Neural crest cell (in vitro differentiated cells): ENCODE measurements around the gene KRTDAP. TPM values are rescaled to one million over a fixed set of nuclear protein-coding genes. Genes with fewer than 3 reads are reported as not detected.

Experiments used
- DNase-seq: peaks from one replicate; pipeline ENCODE4 v3.0.0; 2021; ENCODE audit warnings: low read depth, mixed read lengths, low spot score
- H3K27ac Mint-ChIP-seq: one replicate; pipeline ENCODE4 v1.8.0; 2021; ENCODE audit warnings: mild to moderate bottlenecking, mixed read lengths; ENCODE audit not compliant: unreplicated experiment
- H3K27me3 Mint-ChIP-seq: 2 replicates; pipeline ENCODE4 v1.8.0; 2021; ENCODE audit warnings: low read depth, mild to moderate bottlenecking, mixed read lengths
- H3K36me3 Mint-ChIP-seq: 2 replicates; pipeline ENCODE4 v1.8.0; 2021; ENCODE audit warnings: low read depth, mild to moderate bottlenecking, mixed read lengths
- H3K4me1 Mint-ChIP-seq: 2 replicates; pipeline ENCODE4 v1.8.0; 2021; ENCODE audit warnings: mixed read lengths
- H3K4me3 Mint-ChIP-seq: one replicate; pipeline ENCODE4 v1.8.0; 2021; ENCODE audit warnings: mild to moderate bottlenecking, mixed read lengths
- H3K9me3 Mint-ChIP-seq: 2 replicates; pipeline ENCODE4 v1.8.0; 2021; ENCODE audit warnings: mixed read lengths
- total RNA-seq: library from RNA; stranded (reverse); gene quantifications from 2 replicates; pipeline ENCODE4 v1.2.1, GENCODE V29; 2021
- TF ChIP-seq, protein P1 (sequence below): fragments of 200-600 bp; sonication (generic); conservative IDR thresholded peaks from 2 replicates; pipeline ENCODE4 v1.5.0; 2021; ENCODE audit warnings: antibody characterized with exemption, mild to moderate bottlenecking

KRTDAP gene
- total RNA-seq, 1 donor from 2014 or later: not detected

DNA sequence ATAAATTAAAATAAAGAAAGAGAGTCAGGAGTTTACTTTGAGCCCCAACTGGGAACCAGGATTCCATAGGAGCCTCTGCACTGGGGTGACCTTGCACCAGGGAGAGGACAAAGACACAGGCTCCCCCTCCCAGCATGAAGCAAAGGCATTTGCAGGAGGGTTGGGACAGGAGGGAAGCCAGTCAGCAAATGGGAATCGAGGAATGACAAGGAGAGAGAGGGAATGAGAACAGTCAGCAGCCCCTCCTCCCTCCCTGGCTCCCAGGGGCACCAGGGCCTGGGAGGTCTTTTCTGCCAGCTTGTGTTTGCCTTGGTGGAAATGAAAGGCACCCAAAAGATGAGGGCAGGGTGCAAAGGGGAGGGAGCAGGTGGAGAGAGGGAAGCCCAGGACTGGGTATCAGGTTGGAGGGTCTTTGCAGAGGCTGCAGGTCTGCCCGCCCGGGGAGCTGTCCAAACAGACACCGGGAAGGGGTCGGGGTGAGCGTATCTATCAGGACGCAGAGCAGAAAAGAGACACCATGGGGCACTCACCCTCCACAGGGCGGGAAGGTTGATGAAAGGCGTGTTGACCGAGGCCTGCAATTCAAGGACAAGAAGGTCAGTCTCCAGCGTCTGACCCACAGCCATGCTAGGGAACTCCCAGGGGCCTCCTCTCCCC lies 34.0 kb upstream of the KRTDAP start:
- DNase-seq: no peak

DNA sequence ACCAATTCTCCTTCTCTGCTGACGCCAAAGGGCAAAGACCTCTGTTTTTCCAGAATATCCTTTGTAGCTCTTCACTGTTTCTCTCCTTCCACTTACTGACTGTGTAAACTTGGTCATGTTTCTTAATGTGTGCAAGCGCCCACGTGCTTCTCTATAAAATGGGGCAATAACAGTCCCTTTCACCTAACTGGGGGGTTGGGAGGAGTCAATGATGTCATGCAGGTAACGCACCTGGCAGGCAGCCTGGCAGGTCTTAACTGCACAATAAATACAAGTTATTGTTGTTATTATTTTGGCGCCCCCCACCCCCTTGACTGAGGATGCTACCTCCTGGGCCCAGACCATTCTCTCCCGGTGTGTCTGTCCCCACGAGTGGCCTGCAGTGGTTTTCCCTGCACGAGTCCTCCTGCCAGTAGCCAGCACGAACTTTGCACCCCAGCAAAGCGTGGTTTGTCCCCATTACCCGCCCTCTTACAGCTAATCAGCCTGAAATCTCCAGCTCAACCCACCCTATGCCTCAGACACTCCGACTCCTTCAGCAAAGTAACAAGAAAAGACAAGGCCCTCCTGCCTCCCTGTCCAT lies 32.6 kb upstream of the KRTDAP start:
- DNase-seq: no peak
- H3K4me3 Mint-ChIP-seq: no peak overlapping the region
- TF ChIP-seq, protein P1, sequence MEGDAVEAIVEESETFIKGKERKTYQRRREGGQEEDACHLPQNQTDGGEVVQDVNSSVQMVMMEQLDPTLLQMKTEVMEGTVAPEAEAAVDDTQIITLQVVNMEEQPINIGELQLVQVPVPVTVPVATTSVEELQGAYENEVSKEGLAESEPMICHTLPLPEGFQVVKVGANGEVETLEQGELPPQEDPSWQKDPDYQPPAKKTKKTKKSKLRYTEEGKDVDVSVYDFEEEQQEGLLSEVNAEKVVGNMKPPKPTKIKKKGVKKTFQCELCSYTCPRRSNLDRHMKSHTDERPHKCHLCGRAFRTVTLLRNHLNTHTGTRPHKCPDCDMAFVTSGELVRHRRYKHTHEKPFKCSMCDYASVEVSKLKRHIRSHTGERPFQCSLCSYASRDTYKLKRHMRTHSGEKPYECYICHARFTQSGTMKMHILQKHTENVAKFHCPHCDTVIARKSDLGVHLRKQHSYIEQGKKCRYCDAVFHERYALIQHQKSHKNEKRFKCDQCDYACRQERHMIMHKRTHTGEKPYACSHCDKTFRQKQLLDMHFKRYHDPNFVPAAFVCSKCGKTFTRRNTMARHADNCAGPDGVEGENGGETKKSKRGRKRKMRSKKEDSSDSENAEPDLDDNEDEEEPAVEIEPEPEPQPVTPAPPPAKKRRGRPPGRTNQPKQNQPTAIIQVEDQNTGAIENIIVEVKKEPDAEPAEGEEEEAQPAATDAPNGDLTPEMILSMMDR: no peak
- no peak overlapping the region for H3K27ac Mint-ChIP-seq
- peaks cover 2% of the 10 kb centered on the region for H3K27me3 Mint-ChIP-seq
- H3K36me3 Mint-ChIP-seq: no peaks in the 10 kb centered on the region
- H3K9me3 Mint-ChIP-seq: no peaks in the 10 kb centered on the region
- H3K4me1 Mint-ChIP-seq: peaks cover 24% of the 10 kb centered on the region

More for the DNA sequence above, 34.0 kb upstream of the KRTDAP start:
- no peak overlapping the region for H3K4me3 Mint-ChIP-seq
- TF ChIP-seq, protein P1: no peak
- peaks cover 24% of the 10 kb centered on the region for H3K4me1 Mint-ChIP-seq
- H3K9me3 Mint-ChIP-seq: no peaks in the 10 kb centered on the region
- H3K36me3 Mint-ChIP-seq: no peaks in the 10 kb centered on the region
- no peak overlapping the region for H3K27ac Mint-ChIP-seq
- peaks cover 2% of the 10 kb centered on the region for H3K27me3 Mint-ChIP-seq

DNA sequence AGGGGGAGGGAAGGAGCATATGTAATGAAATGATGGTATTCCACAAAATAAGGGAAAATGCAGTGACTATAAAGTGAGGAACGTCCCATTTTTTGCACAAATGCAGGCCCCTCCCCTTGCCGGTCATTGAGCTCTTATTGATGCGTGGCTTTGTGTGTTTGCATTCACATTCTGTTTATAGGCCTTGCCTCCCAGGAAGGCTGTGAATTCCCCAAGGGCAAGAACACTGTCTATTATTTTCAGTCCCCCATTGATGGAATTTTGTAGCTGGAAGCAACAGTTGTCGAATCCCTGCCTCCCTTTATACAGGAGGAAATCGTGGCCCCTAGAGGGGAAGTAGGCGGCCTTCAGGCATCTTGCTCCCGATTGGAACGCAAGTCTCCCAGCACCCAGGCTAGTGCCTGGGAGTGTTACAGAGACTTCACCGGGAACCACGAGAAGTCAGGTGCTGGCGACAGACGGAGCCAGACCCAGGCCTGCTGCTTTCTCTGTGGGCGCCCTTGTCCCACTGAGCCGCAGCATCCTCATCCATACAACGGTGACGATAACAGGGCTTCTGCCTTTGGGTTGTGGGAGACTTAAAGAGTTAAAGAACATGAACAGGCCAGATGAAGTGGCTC lies 31.0 kb upstream of the KRTDAP start:
- no peaks in the 10 kb centered on the region for H3K36me3 Mint-ChIP-seq
- H3K4me3 Mint-ChIP-seq: no peak overlapping the region
- no peaks in the 10 kb centered on the region for H3K9me3 Mint-ChIP-seq
- TF ChIP-seq, protein P1: no peak
- H3K27me3 Mint-ChIP-seq: peaks cover 2% of the 10 kb centered on the region
- H3K27ac Mint-ChIP-seq: no peak overlapping the region
- no peak for DNase-seq
- peaks cover 24% of the 10 kb centered on the region for H3K4me1 Mint-ChIP-seq

DNA sequence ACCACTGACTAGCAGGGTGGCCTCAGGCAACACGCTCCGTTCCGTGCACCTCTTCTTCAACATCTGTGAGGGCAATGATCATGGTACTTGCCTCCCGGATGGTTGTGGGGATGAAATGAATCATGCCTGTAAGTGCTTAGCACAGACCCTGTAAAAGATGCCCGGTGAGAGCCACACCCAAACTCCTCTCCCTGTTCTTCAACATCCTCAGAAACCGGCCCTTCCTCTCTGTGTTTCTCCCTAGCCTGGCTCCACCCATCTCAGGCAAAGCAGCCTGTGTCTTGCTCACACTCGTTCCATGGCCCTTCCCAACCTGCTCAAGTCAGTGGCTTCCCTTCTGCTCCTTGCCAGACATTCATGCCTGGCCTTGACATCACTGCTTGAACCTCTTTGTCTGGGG lies 29.0 kb upstream of the KRTDAP start:
- TF ChIP-seq, protein P1: no peak
- Mint-ChIP-seq H3K36me3 (no peaks in the 10 kb centered on the region), H3K4me3 (no peak overlapping the region), H3K4me1 (peaks cover 21% of the 10 kb centered on the region), H3K27me3 (peaks cover 3% of the 10 kb centered on the region), H3K9me3 (no peaks in the 10 kb centered on the region), H3K27ac (no peak overlapping the region)
- DNase-seq: no peak

DNA sequence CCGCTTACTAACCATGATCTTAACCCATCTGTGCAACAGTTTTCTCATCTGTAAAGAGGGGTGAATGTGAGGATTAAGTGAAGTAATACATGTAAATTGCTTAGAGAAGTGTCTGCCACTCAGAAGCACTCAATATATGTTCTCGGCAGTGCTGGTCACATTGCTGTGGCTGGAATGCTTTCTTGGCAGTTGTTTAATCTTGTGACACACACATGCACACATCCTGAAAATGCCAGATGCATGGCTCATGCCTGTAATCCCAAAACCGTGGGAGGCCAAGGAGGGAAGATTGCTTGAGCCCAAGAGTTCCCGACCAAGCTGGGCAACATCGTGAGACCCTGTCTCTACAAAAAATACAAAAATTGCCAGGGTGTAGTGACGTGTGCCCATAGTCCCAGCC lies 28.0 kb upstream of the KRTDAP start:
- Mint-ChIP-seq H3K4me3 (no peak overlapping the region), H3K36me3 (no peaks in the 10 kb centered on the region), H3K9me3 (no peaks in the 10 kb centered on the region), H3K27me3 (peaks cover 11% of the 10 kb centered on the region), H3K27ac (no peak overlapping the region), H3K4me1 (peaks cover 17% of the 10 kb centered on the region)
- DNase-seq: no peak
- TF ChIP-seq, protein P1: no peak
